ENCODE results near the gene HEATR9.

Gene HEATR9

GRCh38 chr17:35808240-35808961 lies 60.3 kb downstream of the HEATR9 start:
- DNase-seq, result no peak

DNA sequence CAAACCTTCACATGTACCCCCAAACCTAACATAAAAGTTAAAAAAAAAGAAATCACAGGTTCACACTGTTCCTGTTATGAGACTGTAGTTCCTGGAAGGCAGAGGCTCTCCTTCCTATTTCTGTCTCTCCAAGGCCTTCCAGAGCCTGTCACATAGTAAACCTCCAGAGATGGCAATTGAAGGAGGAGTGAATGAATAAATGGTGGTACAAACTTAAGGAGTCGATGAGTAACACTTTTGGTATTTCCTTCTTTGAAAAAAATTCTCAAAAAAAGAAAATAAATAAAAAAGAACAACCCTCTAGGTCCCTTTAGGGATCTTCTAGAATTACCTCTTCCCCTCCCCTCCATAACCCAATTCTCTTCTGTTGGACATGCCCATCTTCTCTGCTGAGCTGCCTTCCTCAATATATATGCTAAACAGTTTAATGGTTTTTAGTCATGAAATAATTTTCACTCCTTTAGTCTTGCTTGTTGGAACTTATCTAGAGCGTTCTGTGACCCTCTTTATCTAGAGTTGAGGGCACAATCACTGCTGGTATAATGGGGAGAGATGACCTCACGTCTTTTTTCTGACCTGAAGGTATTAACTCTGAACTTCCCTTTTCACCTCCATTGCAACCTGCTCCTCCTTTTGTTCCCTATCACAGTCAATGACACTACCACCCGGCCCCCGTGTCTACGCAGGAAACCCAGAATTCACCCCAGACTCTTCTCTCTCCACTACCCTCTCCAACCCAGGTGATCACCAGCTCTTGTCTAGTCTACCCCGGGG lies 61.1 kb downstream of the HEATR9 start:
- DNase-seq, result no peak
